Hepatocyte (in vitro differentiated cells): ENCODE results near the gene STAC. TPM values are rescaled to one million over a fixed set of nuclear protein-coding genes. Genes with fewer than 3 reads are reported as not detected.

ENCODE experiments used
- DNase-seq: peaks from one replicate; pipeline ENCODE4 v3.0.0-alpha.2; 2016; ENCODE audit warnings: low spot score
- H2AFZ ChIP-seq: fragments of 200-600 bp; sonication (generic); 2 replicates; pipeline ENCODE4 v1.6.0; 2016; ENCODE audit warnings: antibody characterized with exemption, mild to moderate bottlenecking
- H3K27ac ChIP-seq: fragments of 200-600 bp; sonication (generic); 2 replicates; pipeline ENCODE4 v1.5.1; 2016; ENCODE audit warnings: mild to moderate bottlenecking
- H3K27me3 ChIP-seq: fragments of 200-600 bp; sonication (generic); 2 replicates; pipeline ENCODE4 v1.6.1; 2016
- H3K36me3 ChIP-seq: fragments of 200-600 bp; sonication (generic); replicated peaks from 2 replicates; pipeline ENCODE4 v1.5.1; 2016; ENCODE audit warnings: low read depth; ENCODE audit not compliant: insufficient read depth
- H3K4me1 ChIP-seq: fragments of 200-600 bp; sonication (generic); 2 replicates; pipeline ENCODE4 v1.5.1; 2016; ENCODE audit warnings: mild to moderate bottlenecking, moderate library complexity; ENCODE audit not compliant: insufficient read depth
- H3K4me2 ChIP-seq: fragments of 200-600 bp; sonication (generic); 2 replicates; pipeline ENCODE4 v1.6.0; 2016
- H3K4me3 ChIP-seq: fragments of 200-600 bp; sonication (generic); 2 replicates; pipeline ENCODE4 v1.5.1; 2016; ENCODE audit warnings: mild to moderate bottlenecking
- H3K79me2 ChIP-seq: fragments of 200-600 bp; sonication (generic); 2 replicates; pipeline ENCODE4 v1.6.0; 2017; ENCODE audit warnings: mild to moderate bottlenecking
- H3K9me2 ChIP-seq: fragments of 200-600 bp; sonication (generic); replicated peaks from 2 replicates; pipeline ENCODE4 v1.6.0; 2017; ENCODE audit warnings: mild to moderate bottlenecking; ENCODE audit not compliant: insufficient read depth
- H3K9me3 ChIP-seq: fragments of 200-600 bp; sonication (generic); 2 replicates; pipeline ENCODE4 v1.5.1; 2016; ENCODE audit warnings: low read depth, mild to moderate bottlenecking
- H4K20me1 ChIP-seq: fragments of 200-600 bp; sonication (generic); 2 replicates; pipeline ENCODE4 v1.6.0; 2016; ENCODE audit warnings: mild to moderate bottlenecking; ENCODE audit not compliant: insufficient read depth, poor library complexity, severe bottlenecking
- EZH2 ChIP-seq: fragments of 200-600 bp; sonication (generic); IDR thresholded peaks from 2 replicates; pipeline ENCODE4 v1.6.1; 2016; ENCODE audit warnings: antibody characterized with exemption, mild to moderate bottlenecking, borderline replicate concordance
- EZH2phosphoT487 ChIP-seq: fragments of 200-600 bp; sonication (generic); IDR thresholded peaks from one replicate; pipeline ENCODE4 v1.6.1; 2018; ENCODE audit warnings: antibody characterized with exemption, mild to moderate bottlenecking, low read depth, moderate library complexity; ENCODE audit not compliant: unreplicated experiment, severe bottlenecking
- WGBS: methylation state at CpG from one replicate; pipeline ENCODE4 v1.1.6; 2016; ENCODE audit warnings: low lambda C conversion rate; ENCODE audit errors: missing lambda C conversion rate; 5-methylcytosine and 5-hydroxymethylcytosine counted together
- polyA plus RNA-seq: library from polyadenylated mRNA; unstranded; fragments of >200 nt; fragmentation: Nextera tagmentation; extraction: Ambion mirVana; gene quantifications from 2 replicates; pipeline ENCODE4 v1.2.1, GENCODE V29; 2016
- total RNA-seq: library from RNA; depleted of rRNA; stranded (reverse); fragments of >200 nt; gene quantifications from 2 replicates; pipeline ENCODE4 v1.2.3, GENCODE V29; 2014
- TF ChIP-seq, protein P1 (sequence below): fragments of 200-600 bp; sonication (generic); IDR thresholded peaks from 2 replicates; pipeline ENCODE4 v1.5.1; 2016; ENCODE audit warnings: antibody characterized with exemption, mild to moderate bottlenecking; ENCODE audit not compliant: poor library complexity

STAC gene
- total and polyA plus RNA-seq, 2 experiments from 2014 or later = 0.13 to 0.53 TPM

GRCh38 chr3:36538136-36538749, 157.9 kb downstream of the STAC start:
- 80% methylated on average over 4 of the region's 4 CpGs for WGBS
- H4K20me1 ChIP-seq = no peaks in the 10 kb centered on the region
- H3K79me2 ChIP-seq = no peaks in the 10 kb centered on the region
- H3K9me2 ChIP-seq = no peaks in the 10 kb centered on the region
- H3K4me2 ChIP-seq = no peak overlapping the region
- H3K27ac ChIP-seq = no peak overlapping the region
- no peak overlapping the region for H2AFZ ChIP-seq
- TF ChIP-seq EZH2phosphoT487 = no peak
- no peak for TF ChIP-seq EZH2
- TF ChIP-seq, protein P1, sequence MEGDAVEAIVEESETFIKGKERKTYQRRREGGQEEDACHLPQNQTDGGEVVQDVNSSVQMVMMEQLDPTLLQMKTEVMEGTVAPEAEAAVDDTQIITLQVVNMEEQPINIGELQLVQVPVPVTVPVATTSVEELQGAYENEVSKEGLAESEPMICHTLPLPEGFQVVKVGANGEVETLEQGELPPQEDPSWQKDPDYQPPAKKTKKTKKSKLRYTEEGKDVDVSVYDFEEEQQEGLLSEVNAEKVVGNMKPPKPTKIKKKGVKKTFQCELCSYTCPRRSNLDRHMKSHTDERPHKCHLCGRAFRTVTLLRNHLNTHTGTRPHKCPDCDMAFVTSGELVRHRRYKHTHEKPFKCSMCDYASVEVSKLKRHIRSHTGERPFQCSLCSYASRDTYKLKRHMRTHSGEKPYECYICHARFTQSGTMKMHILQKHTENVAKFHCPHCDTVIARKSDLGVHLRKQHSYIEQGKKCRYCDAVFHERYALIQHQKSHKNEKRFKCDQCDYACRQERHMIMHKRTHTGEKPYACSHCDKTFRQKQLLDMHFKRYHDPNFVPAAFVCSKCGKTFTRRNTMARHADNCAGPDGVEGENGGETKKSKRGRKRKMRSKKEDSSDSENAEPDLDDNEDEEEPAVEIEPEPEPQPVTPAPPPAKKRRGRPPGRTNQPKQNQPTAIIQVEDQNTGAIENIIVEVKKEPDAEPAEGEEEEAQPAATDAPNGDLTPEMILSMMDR = no peak
- H3K36me3 ChIP-seq = no peaks in the 10 kb centered on the region
- H3K9me3 ChIP-seq = no peaks in the 10 kb centered on the region
- no peak overlapping the region for H3K4me3 ChIP-seq
- no peaks in the 10 kb centered on the region for H3K4me1 ChIP-seq
- H3K27me3 ChIP-seq = peaks cover 11% of the 10 kb centered on the region
- no peak for DNase-seq

DNA sequence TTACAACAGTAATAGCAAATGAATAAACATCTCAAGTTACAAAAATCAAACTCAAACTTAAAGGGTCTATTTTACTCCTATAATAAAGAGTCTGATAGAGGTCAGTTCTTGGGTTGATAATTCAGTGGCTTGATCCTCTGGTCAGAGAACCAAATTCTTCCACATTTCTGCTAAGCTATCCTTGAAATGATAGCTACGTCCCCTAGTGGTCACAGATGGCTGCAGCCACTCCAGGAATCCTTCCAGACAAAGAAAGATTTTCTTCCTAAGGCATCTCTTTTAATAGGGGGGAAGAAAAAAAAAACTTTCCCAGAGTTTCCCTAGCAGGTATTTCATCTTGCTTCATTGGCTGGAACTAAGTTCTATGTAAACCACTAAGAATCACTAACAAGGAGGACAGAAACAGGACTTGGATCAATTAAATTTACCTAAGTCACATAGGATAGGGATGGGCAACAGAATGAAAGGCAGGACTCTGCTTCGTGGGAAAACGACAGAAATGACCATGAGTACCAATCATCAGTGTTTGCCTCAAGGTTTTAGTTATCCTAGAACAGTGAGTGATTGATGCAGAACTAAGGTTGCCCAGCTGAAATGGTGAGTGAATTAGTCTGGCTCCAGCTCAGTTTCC, 160.7 kb downstream of the STAC start:
- WGBS = 54% methylated on average over 3 of the region's 3 CpGs
- Histone ChIP-seq H3K27ac (no peak overlapping the region), H2AFZ (no peak overlapping the region), H3K9me2 (no peaks in the 10 kb centered on the region), H3K79me2 (no peaks in the 10 kb centered on the region), H3K36me3 (no peaks in the 10 kb centered on the region), H3K4me2 (no peak overlapping the region), H3K27me3 (peaks cover 15% of the 10 kb centered on the region), H3K4me3 (no peak overlapping the region), H3K9me3 (no peaks in the 10 kb centered on the region), H4K20me1 (no peaks in the 10 kb centered on the region), H3K4me1 (no peaks in the 10 kb centered on the region)
- TF ChIP-seq, protein P1 = peak; percentile 71
- no peak for TF ChIP-seq EZH2phosphoT487
- peak; percentile 57 for DNase-seq

GRCh38 chr3:36542186-36542585, 161.9 kb downstream of the STAC start:
- no peaks in the 10 kb centered on the region for H3K36me3 ChIP-seq
- no peaks in the 10 kb centered on the region for H3K9me3 ChIP-seq
- no peaks in the 10 kb centered on the region for H4K20me1 ChIP-seq
- no peak overlapping the region for H3K4me3 ChIP-seq
- 79% methylated on average over 2 of the region's 2 CpGs for WGBS
- H3K79me2 ChIP-seq = no peaks in the 10 kb centered on the region
- no peak for DNase-seq
- H3K4me1 ChIP-seq = no peaks in the 10 kb centered on the region
- H3K9me2 ChIP-seq = no peaks in the 10 kb centered on the region
- TF ChIP-seq, protein P1 = no peak
- TF ChIP-seq EZH2phosphoT487 = no peak
- no peak for TF ChIP-seq EZH2
- H3K4me2 ChIP-seq = no peak overlapping the region
- peaks cover 17% of the 10 kb centered on the region for H3K27me3 ChIP-seq
- no peak overlapping the region for H2AFZ ChIP-seq
- H3K27ac ChIP-seq = no peak overlapping the region
